LNCaP clone FGC (cell line): ENCODE results near the gene G6PC2.

ENCODE experiments used
- DNase-seq: peaks from one replicate; pipeline ENCODE4 v3.0.0-alpha.2; 2011; ENCODE audit warnings: low read depth
- H3K4me3 ChIP-seq: 2 replicates; pipeline ENCODE4 v1.5.1; 2011; ENCODE audit warnings: mild to moderate bottlenecking, low read depth, low read length, control low read depth
- TF ChIP-seq, protein P1 (sequence below): IDR thresholded peaks from 2 replicates; pipeline ENCODE4 v1.5.1; 2012; ENCODE audit warnings: mild to moderate bottlenecking; ENCODE audit not compliant: control insufficient read depth, insufficient read depth; ENCODE audit errors: extremely low read depth

The G6PC2 gene

GRCh38 chr2:168935810-168936581 is 34.9 kb downstream of the G6PC2 start:
- no peak for DNase-seq
- TF ChIP-seq, protein P1, sequence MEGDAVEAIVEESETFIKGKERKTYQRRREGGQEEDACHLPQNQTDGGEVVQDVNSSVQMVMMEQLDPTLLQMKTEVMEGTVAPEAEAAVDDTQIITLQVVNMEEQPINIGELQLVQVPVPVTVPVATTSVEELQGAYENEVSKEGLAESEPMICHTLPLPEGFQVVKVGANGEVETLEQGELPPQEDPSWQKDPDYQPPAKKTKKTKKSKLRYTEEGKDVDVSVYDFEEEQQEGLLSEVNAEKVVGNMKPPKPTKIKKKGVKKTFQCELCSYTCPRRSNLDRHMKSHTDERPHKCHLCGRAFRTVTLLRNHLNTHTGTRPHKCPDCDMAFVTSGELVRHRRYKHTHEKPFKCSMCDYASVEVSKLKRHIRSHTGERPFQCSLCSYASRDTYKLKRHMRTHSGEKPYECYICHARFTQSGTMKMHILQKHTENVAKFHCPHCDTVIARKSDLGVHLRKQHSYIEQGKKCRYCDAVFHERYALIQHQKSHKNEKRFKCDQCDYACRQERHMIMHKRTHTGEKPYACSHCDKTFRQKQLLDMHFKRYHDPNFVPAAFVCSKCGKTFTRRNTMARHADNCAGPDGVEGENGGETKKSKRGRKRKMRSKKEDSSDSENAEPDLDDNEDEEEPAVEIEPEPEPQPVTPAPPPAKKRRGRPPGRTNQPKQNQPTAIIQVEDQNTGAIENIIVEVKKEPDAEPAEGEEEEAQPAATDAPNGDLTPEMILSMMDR: no peak
- no peak overlapping the region for H3K4me3 ChIP-seq

DNA sequence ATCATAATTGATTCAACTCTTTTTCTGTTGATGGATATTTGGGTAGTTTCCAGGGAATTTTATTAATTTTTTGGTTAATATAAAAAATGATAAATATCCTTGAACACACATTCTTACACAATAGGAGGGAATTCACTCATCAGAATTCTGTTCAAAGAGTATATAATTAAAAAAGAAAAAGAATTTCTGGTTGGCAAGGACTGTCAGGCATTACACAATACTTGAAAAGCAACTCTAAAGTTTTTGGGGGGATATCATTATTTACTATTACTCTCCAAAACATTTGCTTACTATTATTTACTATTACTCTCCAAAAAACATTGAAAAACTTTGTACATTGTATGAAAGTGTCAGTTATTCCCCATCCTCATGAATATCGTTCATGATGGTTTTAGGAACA is 38.0 kb downstream of the G6PC2 start:
- DNase-seq: no peak
- no peak overlapping the region for H3K4me3 ChIP-seq
- TF ChIP-seq, protein P1: no peak

DNA sequence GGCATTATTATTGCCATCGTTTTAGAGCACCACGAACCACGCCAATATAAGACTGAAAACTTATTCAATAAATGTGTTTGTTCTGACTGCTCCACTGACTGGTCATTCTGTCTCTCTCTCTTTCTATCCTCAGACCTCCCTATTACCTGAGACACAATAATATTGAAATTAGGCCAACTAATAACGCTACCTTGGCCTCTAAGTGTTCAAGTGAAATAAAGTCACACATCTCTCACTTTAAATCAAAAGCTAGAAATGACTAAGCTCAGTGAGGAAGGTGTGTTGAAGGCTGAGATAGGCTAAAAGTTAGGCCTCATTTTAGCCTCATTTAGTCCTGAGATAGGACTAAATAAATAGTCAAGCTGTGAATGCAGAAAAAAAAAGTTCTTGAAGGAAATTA is 38.8 kb downstream of the G6PC2 start:
- no peak overlapping the region for H3K4me3 ChIP-seq
- TF ChIP-seq, protein P1: no peak
- no peak for DNase-seq

DNA sequence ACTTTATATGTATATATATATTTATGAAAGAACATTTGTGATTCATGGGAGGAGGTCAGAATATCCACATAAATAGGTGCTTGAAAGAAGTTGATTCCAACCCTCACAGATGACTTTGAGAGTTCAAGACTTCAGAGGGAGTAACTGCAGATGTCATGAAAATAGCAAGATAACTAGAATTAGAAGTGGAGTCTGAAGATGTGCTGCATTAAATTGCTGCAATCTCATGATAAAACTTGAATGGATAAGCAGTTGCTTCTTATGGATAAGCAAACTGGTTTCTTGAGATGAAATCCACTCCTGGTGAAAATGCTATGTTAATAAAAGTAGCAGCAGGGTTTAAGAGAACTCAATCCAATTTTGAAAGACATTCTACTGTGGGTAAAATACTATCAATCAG is 40.2 kb downstream of the G6PC2 start:
- TF ChIP-seq, protein P1: no peak
- no peak overlapping the region for H3K4me3 ChIP-seq
- no peak for DNase-seq

- H3K4me3 ChIP-seq: no peak overlapping the region
- TF ChIP-seq, protein P1: no peak
- DNase-seq: no peak
These were observed 43.0 kb downstream of the G6PC2 start for GRCh38 chr2:168944065-168944464.

- no peak for DNase-seq
- H3K4me3 ChIP-seq: no peak overlapping the region
- TF ChIP-seq, protein P1: no peak
These were observed 44.4 kb downstream of the G6PC2 start for GRCh38 chr2:168945508-168945907.
